SK-N-SH (cell line): ENCODE results near the gene EP400.
"Not testable (repeated sequence)": the region's sequence is repeated elsewhere in the genome, so short reads cannot be mapped to it uniquely, and the experiment has no call there.

Experiments used
- MAX ChIP-seq: IDR thresholded peaks from 2 replicates; pipeline ENCODE4 v1.4.0; 2012; ENCODE audit warnings: low read depth
- RAD21 ChIP-seq: IDR thresholded peaks from 2 replicates; pipeline ENCODE4 v1.6.1; 2012; ENCODE audit warnings: mild to moderate bottlenecking, low read length
- RXRA ChIP-seq: IDR thresholded peaks from 2 replicates; pipeline ENCODE4 v1.4.0; 2012; ENCODE audit warnings: low read depth, mild to moderate bottlenecking, borderline replicate concordance
- TF ChIP-seq, protein P1 (sequence below): fragments of 200-600 bp; sonication (generic); IDR thresholded peaks from 2 replicates; pipeline ENCODE4 v1.6.1; 2017; ENCODE audit warnings: antibody characterized with exemption, mild to moderate bottlenecking, moderate library complexity

- TF ChIP-seq, protein P1, sequence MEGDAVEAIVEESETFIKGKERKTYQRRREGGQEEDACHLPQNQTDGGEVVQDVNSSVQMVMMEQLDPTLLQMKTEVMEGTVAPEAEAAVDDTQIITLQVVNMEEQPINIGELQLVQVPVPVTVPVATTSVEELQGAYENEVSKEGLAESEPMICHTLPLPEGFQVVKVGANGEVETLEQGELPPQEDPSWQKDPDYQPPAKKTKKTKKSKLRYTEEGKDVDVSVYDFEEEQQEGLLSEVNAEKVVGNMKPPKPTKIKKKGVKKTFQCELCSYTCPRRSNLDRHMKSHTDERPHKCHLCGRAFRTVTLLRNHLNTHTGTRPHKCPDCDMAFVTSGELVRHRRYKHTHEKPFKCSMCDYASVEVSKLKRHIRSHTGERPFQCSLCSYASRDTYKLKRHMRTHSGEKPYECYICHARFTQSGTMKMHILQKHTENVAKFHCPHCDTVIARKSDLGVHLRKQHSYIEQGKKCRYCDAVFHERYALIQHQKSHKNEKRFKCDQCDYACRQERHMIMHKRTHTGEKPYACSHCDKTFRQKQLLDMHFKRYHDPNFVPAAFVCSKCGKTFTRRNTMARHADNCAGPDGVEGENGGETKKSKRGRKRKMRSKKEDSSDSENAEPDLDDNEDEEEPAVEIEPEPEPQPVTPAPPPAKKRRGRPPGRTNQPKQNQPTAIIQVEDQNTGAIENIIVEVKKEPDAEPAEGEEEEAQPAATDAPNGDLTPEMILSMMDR, result not testable (repeated sequence)
- TF ChIP-seq MAX, RAD21, RXRA: not testable (repeated sequence)
Observed at GRCh38 chr12:132103072-132103471, 153.3 kb downstream of the EP400 start.
